Stimulated activated CD4-positive, alpha-beta T cell treated with anti-CD3 and anti-CD28 coated beads, Interleukin-1b, Interleukin-23, amount 100 ng/mL, for 4 hours (primary cell): ENCODE results near the gene UHRF2.
"Not testable (repeated sequence)": the region's sequence is repeated elsewhere in the genome, so short reads cannot be mapped to it uniquely, and the experiment has no call there.

Experiments used
- DNase-seq, 2 donors: peaks; one replicate each; pipeline ENCODE4 v3.0.0-alpha.2; 2020; ENCODE audit warnings: low read depth in 2 of 2

Gene UHRF2

DNA sequence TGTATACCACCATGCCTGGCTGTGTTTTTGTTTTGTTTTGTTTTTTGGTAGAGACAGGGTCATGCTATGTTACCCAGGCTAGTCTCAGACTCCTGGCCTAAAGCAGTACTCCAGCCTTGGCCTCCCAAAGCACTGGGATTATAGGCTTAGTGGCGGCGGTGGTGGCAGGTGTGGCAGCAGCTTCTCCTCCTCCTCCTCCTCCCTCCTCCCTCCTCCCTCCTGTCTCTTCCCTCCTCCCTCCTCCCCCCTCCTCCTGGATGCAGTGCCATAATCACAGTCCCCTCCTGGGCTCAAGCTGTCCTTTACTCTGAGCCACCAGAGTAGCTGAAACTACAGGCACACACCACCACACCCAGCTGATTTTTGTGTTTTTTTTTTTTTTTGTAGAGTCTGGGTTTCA is 71.2 kb downstream of the UHRF2 start:
- no peak for DNase-seq

DNA sequence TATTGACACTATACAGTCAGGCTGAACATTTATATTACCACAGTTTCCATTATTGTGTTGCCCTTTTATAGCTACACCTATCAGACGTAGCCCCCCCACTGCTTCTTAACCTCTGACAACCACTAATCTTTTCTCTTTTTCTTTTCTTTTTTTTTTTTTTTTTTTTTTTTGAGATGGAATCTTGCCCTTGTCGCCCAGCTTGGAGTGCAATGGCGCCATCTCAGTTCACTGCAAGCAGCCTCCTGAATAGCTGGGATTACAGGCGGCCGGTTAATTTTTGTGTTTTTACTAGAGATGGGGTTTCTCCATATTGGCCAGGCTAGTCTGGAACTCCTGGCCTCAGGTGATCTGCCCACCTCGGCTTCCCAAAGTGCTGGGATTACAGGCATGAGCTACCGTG is 75.4 kb downstream of the UHRF2 start:
- no peak for DNase-seq

DNA sequence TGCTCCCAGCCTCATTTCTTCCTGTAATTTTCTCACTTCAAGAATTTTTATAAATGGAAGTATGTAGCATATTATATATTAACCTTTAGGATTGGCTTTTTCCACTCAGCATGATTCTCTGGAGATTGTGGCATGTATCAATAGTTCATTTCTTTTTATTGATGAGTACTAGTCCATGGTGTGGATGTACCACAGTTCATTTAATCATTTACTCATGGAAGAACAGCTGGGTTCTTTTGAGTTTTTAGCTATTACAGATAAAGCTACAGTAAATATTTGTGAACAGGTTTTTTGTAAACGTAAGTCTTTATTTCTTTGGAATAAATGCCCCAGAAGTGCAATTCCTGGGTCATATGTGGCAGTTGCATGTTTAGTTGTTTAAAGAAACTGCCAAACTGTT is 76.1 kb downstream of the UHRF2 start:
- no peak for DNase-seq

DNA sequence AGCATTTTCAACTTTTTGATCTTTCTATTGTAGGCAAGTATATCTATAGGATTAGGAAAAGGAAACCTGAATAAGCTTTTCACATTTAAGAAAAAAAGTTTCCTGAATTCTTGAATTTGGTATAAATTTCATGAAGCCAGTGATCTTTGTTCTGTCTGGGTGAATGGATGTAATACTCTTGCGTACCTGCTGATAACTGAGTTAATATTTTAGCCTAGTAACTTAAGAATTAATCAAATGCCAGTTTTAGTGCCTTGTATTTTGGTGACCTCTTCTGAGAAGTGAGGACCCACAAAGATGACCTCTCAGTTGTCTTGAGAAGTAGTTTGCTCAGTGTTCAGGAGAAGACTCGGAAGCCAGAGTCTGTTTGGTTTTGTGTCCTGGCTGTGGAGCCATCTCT is 77.9 kb downstream of the UHRF2 start:
- no peak for DNase-seq

DNA sequence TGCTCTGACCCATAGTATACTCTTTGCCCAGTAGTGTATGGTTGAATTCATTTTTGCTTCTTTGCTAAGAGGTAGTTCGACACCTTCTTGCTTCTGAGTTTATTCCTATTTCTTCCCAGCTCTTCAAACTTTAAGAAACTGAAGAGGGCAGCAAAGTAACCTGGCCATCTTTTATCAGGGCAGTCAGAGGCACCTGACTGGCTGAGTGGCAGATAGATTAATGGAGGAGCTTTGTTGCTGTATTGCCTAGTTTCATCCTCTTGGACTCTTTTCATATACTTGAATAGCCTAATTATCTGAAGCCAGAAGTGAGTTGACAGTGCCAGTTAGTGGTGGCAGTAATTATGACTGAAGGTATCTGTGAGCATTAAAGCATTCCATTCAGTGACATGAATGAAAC is 82.5 kb downstream of the UHRF2 start:
- DNase-seq = no peak

DNA sequence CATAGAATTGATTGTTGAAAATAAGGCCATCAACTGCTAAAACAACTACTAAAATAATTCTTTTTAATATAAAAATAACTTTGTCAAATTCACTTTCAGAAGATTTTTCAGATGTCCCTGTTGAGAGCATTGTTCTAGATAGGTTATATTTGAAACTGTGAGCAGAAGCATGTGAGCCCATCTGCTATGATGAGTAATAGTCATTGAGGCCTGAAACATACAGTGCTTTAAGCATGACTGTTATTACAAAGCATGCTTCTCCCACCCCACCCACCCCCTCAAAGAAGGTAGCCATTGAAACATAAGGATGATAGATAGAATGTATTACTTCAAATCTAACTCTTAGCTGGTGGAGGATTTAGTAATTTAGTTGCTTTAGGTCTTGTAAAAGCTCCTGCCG is 86.0 kb downstream of the UHRF2 start:
- no peak for DNase-seq

DNA sequence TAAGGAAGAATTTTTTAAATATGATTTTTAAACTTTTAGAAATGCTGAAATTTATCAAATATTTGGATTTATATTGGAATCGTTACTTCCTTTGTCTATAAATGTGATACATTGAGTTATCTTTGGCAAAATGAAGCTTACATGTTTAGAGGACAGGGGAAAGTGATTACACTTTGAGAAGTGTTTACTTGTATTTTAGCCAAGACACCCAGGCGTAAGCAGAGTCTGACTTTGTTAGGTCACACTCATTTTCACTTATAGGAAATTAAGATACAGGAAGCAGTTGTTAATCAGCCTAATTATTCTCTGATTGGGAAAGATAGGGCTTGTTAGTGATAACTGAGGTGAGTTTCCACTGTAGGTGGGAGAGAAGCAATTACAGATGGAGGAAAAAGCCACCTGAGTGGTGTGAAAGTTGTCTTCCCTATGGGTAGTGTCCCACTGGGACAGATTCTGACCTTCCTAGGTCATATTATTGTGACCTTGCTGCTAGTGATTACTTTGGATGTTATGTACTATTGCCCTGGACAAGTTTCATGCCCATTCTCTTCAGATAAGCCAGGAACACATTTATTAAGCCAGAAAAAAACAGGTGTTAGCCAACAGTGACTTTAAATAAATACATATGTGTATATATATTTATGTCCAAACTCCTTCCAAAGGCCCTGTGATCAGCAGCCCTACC is 88.7 kb downstream of the UHRF2 start:
- DNase-seq = no peak

DNA sequence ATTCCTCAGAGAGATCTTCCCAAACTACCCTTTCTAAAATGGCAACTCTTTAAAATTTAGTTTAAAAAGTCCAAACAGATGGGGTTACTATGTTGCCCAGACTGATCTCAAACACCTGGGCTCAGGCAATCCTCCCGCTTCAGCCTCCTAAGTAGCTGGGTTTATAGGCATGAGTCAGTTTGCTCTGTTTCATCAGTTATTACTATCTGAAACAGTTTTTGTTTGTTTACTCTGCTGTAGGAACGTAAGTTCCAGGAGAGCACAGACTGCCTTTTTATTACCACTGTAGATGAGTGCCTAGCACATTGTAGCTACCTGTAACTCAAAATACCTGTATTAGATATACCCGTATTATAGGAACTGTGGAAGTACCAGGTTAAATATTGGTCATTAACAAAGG is 89.4 kb downstream of the UHRF2 start:
- no peak for DNase-seq

DNA sequence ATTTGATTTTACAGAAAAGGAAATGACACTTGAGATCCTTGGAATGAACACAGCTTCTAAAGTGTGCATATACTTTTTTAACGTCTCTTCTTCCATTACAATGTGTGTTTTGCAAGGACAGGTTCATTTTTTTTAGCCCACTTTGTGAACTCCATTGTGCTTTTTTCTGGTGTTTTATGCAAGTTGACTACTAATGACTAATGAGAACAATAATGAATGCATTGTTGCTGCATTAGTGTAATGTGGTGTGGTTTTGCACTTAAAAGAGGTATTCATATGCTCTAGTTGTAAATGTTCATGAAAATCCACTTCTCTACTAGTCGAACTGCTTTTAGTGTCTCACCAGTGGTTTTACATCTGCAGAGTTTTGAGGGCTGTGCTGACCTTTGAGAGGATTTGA is 93.6 kb downstream of the UHRF2 start:
- no peak for DNase-seq

DNA sequence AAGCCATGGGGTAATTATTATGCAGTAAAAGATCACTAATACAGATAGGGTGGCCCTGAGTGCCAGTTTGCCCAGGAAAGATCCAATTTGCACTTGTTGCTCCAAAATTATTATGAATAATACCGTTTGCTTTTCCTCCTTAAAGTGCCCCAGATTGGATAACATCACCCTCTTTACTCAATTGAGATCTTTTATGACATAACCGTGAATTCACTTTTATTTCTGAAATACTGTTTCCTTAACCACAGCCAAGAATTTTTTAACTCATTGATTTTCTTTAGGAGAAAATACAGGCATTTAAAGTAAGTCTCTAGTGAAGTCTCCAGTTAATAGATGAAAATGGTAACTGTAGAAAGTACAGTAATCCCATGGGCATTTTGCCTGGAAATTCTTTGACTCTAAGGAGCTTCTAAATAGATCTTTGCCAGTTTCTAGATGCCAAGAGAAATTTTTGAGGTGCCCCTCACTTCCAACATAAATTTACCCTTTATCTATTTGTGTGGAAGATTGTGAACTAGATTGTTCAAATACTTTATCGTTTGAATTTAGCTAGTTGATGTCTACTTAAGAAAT is 99.2 kb downstream of the UHRF2 start:
- no peak for DNase-seq

DNA sequence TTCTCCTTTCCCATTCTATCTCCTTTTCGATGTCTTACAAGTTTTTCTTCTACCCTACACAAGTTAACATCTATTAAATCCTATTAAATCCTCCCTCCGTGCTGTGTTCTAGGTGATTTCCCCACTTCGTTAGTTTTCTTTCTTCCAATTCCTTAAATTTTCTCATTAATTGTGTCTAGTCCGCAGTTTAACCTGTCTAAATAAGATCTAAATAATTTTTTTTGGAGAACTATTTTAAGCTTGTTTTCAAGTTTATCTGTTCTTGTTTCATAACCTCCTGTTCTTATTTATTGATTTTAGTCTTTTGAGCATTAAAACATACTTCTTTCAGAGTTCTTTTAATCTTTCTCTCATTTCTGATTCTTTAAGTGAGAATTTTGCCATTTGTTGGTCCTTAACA is 109.3 kb downstream of the UHRF2 start:
- no peak for DNase-seq

DNA sequence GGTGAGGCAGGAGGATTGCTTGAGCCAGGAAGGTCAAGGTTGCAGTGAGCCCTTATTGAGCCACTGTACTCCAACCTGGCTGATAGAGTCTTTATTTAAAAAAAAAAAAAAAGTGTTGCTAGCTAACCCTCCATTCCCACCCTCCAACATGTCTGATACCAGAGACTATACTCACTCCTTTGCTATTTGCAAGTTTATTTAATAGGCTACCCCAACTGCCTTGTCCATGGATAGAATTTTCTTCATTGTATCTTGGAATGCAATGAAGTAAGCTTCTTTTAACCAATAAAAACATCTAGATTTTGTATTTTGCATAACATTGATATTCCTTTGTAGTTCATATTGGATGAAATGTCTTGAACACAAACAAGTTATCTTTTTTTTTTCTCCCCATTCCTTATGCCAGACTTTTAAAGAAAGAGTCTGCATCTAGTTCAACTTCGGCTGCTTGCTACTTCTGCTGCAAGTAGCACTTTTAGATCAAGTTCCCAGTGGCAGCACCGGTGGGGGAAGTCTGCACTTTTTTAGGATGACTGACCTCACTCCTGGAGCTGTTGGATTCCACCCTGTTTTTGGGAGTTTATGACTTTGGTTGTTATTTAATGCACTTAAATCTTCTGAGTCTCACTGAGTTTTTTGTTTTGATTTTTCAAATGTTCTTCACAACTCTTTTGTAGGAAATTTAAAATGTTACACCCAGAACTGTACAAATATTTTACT is 112.5 kb downstream of the UHRF2 start:
- no peak for DNase-seq

DNA sequence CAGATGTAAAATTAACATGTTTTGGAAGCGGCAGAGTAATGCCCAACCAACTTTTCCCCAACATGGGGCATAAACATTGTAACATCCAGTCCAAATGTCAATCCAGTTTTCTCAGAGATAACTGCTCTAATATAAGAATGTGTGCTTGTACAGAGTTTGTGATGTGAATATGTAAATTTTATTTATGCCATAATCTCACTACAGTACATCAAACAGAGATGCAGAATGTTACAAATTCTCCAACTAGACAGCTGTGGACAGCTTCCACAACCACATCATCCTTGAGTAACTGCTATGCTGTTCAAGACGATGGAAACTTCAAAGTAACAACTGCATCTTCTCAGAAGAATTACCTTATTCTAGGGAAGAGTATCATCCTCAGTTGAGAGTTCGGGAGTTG is 122.6 kb downstream of the UHRF2 start:
- DNase-seq = no peak

DNA sequence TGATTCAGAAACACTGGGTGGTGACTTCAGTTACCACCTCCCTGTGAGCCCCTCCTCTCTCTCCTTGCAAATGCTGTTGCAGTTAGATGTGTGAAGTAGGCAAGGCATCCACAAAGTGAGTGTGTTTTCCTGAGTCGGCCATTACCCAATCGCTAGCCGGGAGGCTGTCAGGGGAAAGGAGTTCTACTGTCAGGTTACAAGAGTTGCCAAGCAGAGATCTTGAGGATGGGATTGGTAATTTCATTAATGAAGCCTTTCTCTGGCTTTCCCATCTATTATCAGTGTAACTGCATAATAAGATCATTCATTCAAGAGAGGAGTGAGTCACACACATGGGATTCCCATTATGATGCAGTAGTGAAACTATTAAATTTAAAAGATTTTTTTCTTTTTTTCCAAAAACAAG is 125.7 kb downstream of the UHRF2 start:
- no peak for DNase-seq

DNA sequence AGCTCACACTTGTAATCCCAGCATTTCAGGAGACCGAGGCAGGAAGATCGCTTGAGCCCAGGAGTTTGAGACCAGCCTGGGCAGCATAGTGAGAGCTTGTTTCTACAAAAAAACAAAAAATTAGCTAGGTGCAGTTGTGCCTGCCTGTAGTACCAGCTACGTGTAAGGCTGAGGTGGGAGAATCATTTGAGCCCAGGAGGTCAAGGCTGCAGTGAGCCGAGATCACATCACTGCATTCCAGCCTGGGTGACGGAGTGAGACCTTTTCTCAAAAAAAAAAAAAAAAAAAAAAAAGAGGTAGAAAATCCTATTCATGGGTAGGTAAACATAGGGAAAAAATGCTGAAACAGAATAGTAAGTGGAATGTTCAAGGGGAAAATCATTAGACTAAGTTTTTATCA is 129.6 kb downstream of the UHRF2 start:
- not testable (repeated sequence) for DNase-seq

DNA sequence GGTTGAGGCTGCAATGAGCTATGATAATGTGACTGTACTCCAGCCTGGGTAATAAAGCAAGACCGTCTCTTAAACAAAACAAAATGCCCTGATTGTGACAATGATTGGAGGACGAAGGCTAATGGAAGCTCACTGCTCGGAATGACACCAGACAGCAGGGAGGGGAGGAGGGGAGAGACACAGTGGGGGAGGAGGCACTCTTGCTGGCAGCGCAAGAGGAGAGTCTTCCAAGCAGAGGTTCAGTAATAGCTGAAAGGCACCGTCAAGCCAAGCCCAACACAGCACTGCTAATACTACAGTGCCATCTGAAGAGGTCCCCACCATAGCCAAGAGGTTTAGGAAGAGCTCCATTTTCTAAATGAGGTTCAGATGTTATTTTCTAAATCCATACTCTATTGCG is 130.2 kb downstream of the UHRF2 start:
- DNase-seq = no peak

DNA sequence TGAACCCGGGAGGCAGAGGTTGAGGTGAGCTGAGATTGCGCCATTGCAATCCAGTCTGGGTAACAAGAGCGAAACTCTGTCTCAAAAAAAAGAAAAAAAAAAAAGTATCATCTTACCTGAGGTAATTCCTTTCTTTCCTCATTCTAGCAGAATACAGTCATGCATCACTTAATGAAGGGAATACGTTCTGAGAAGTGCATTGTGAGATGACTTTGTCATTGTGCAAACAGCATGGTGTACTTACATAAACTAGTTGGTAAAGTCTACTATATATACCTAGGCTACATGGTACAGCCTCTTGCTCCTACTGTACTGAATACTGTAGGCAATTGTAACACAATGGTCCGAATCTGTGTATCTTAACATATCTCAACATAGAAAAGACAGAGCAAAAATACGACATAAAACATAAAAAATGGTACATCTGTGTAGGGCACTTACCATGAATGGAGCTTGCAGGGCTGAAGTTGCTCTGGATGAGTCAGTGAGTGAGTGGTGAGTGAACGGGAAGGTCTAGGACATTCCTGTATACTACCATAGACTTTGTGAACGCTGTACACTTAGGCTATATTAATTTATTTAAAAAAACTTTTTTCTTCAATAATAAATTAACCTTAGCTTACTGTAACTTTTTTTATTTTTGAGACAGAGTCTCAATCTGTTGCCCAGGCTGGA is 132.2 kb downstream of the UHRF2 start:
- DNase-seq = no peak

DNA sequence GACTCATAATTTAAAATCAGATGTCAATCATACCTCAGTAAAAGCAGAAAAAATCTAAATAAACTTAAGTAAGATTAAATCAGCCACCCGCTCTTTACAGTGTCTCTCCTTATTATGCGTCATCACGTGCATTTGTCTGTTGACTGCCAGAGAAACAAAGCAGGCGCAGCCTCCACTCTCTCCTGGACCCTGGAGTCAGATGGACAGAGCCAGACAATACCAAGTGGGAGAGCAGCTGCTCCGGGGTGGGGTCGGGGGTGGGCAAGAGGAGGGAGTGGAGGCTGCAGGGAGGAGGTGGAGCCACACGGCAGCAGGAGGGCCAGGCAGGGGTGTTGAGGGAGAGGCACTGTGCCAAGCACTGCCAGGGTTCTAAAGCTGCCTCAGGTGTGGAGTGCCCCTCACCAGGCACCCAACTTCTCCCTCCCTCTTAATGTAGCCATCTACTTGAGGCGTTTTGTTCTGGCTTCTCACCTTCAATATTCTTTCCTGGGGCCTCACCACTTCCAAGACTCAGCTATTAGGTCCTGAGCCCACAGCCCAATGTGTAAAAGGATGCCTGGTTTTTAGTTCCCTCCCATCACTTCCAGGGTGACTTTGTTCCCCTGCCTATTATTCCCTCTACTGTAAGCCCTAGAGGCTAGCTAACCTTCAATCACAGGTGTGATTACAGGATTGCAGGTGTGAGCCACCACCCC is 136.3 kb downstream of the UHRF2 start:
- no peak for DNase-seq

DNA sequence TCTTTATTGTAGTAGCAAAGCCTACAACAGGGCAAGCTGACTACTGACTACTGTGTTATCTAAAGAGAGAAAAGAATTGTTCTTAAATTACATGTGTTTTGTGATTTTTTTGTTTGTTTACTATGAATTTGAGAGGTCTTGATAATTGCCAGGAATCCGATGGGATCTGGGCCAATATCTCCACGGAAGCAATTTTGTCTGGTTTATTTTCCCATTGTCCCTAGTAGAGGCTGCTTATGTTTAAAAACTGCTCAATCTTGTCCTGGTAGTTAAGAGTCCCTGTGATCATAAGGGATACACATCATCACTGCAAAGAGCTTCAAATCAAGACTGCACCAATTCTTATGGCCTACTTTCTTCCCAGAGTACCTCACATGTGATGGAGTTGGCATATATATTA is 138.1 kb downstream of the UHRF2 start:
- DNase-seq = no peak

DNA sequence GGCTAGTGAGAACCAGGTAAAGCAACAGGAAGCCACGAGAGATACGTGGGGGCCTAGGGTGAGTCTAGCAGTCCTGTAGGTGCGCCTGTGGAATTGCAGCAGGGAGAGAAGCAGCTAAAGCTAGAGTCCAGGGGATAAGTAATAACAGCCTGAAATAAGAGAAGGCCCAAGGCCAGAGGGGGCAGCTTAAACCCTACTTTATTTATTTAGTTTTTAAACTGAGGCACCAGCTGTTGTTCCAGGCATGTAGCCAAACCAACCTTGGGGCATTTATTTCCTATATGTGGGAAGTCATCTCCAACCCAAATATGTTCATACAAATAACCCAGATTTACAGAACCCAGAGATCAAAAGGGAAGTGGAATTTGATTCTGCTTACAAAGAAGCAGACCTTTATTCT is 139.0 kb downstream of the UHRF2 start:
- DNase-seq = no peak

DNA sequence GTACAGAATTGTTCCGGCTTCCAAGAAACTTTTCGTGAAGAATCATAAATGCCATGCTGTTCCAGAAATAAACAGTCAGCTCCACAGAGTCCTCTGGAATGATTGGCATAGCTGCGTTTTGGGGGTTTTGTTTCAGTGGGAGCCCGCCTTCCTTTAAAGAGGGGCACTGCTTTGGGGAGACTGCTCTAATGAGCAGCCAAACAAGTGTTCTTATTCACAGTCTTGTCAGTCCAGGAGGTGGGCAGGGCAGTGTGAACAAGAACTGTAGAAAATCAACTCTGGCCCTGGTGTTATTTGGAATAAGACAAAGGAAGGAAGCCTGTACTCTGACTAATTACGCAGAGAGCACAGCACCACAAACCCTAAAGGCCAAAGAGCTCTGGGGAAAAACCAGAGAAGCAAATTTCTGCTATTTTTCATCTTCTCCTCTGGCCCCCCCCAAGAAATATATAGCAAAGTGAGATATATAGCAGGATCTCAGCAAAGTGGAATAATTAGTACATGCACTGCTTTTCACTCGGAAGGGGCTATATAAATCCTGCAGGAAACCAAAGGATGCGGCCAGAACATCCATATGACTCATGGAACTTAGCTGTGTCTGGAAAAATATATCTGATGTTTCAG is 139.6 kb downstream of the UHRF2 start:
- DNase-seq = no peak

DNA sequence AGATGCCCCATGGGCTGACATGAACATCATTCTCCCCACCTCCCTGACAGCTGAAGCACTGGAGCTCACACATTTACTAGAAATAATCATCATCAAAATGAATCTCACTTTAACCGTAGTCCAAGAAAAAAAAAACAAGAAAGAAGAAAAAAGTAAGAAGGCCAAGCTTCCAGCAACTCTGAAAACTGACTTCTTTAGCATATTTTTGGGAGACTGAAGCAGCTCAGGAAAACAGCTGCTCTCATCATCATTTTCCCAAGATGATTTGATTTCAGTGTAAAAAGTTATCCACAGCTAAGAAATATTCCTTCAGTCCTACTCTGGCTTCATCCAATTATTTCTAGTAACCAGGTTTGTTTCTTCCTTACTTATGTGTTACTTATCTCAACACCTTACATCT is 140.9 kb downstream of the UHRF2 start:
- DNase-seq = no peak
